GM10266 (cell line): ENCODE results near the gene MEIS1.

Source experiments
- DNase-seq: peaks from one replicate; pipeline ENCODE4 v3.0.0; 2012; ENCODE audit errors: extremely low spot score
- TF ChIP-seq, protein P1 (sequence below): IDR thresholded peaks from 2 replicates; pipeline ENCODE4 v1.5.1; 2012; ENCODE audit warnings: mild to moderate bottlenecking, low read depth; ENCODE audit not compliant: control insufficient read depth, insufficient read depth; ENCODE audit errors: missing control alignments

Gene MEIS1

DNA sequence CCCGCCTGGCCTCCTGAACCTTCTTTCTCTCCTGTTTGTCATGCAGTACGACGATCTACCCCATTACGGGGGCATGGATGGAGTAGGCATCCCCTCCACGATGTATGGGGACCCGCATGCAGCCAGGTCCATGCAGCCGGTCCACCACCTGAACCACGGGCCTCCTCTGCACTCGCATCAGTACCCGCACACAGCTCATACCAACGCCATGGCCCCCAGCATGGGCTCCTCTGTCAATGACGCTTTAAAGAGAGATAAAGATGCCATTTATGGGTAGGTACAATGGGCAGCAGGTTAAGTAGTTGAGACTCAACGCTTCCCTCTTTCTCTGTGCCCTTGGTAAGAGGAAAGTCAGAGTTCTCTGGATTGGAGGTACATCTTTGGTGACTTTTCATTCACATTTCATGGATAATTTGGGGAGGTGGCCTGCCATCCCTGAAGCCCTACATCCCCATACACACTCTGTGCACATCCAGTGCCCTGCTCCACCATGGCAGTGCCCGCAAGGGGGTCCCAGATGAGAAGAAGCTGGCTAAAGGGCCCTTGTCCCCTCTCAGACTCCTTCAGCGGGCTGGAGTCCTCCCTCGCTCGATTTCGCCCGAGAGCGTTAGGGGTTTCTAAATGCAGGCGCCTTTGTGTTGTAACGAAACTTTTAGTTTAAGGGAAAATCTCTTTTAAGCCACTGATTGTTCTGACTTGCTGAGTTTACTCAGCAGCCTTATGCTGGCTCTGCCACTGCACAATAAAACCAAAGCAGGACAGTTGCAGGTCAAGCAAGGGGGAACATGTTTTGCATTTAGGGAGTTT lies 3.0 kb downstream of the MEIS1 start:
- TF ChIP-seq, protein P1, sequence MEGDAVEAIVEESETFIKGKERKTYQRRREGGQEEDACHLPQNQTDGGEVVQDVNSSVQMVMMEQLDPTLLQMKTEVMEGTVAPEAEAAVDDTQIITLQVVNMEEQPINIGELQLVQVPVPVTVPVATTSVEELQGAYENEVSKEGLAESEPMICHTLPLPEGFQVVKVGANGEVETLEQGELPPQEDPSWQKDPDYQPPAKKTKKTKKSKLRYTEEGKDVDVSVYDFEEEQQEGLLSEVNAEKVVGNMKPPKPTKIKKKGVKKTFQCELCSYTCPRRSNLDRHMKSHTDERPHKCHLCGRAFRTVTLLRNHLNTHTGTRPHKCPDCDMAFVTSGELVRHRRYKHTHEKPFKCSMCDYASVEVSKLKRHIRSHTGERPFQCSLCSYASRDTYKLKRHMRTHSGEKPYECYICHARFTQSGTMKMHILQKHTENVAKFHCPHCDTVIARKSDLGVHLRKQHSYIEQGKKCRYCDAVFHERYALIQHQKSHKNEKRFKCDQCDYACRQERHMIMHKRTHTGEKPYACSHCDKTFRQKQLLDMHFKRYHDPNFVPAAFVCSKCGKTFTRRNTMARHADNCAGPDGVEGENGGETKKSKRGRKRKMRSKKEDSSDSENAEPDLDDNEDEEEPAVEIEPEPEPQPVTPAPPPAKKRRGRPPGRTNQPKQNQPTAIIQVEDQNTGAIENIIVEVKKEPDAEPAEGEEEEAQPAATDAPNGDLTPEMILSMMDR, result no peak
- DNase-seq, result no peak

DNA sequence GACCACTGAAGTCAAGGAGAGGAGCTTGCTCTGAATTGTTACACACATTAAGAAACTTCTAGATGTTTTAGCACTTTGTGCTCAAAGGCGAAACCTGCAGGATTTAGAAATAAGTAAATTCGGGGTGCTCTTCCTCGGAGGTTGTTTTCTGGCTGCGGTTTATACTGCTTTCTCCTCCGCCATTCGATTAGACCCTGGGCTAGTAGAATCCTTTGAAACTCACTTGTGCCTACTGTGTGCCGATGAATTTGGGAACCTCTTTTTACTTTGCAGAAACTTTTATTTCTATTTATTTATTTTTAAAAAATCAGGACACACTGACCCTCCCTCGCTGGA lies 3.5 kb downstream of the MEIS1 start:
- TF ChIP-seq, protein P1, result no peak
- no peak for DNase-seq

DNA sequence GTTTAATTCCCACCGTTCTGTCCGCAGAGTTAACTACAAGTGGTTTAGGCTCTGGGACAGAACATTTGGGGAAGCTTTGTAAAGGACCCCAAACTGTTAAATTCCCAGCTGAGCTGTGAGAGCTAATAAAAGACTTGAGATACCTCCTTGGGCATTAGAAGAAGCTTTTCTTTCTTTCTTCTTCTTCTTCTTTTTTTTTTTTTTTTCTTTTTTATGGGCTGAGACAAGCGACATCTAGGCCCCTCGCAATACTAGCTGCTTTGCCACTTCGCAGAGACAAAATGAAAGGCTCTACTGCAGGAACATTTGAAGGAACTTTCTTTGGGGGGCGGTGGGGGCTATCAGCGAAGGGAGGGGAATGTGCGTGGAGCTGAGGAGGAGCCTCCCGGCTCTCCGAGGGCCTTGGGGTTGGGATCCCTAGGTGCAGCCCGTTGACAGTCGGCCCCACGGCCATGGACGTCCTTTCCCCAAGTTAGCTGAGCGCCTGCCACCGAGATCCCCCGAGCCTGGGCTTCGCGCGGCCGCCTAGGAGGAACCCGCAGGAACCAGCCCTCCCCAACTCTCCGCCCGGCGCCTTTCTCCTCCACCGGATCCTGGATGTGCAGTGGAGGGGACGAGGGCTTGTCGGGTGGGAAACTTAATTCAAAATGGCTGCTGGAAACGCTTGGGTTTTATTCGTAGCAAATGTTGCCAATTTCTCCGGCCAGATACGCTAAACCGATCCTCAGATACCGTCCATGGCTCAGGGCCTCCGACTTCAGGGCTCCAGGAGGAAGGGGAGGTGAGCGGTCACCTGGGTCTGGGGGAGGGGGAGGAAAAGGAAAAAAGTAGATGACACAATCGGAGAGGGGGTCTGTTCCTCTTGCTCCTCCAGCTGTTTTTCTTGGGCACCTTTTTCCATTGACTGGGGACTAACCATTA lies 4.2 kb downstream of the MEIS1 start:
- TF ChIP-seq, protein P1, result no peak
- no peak for DNase-seq

DNA sequence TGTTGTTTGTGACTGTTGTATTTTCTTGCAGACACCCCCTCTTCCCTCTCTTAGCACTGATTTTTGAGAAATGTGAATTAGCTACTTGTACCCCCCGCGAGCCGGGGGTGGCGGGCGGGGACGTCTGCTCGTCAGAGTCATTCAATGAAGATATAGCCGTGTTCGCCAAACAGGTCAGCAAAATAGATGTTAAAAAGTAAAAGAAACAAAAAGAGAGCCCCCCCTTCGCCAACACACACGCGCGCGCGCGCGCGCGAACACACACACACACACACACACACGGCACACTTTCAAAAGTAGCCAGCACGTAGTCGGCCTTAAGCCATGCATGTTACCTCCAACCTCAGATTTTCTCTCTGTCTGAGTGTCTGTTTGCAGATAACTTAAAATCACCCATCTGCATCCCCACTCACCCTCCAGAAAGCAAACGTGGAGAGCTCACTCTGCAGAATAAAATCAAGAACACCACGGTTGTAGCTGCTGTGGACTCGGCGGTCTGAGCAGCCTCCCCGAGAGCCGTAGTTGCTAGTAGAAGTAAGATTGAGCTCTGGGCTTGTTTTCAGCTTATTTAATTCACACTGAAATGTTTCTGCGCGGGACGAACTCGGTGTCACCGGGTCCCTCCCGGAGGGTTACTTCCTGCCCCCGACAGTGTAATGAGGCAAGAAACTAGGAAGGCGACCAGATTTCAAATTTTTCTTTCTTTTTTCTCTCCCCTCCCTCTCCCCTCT lies 5.1 kb downstream of the MEIS1 start:
- TF ChIP-seq, protein P1, result no peak
- DNase-seq, result no peak

DNA sequence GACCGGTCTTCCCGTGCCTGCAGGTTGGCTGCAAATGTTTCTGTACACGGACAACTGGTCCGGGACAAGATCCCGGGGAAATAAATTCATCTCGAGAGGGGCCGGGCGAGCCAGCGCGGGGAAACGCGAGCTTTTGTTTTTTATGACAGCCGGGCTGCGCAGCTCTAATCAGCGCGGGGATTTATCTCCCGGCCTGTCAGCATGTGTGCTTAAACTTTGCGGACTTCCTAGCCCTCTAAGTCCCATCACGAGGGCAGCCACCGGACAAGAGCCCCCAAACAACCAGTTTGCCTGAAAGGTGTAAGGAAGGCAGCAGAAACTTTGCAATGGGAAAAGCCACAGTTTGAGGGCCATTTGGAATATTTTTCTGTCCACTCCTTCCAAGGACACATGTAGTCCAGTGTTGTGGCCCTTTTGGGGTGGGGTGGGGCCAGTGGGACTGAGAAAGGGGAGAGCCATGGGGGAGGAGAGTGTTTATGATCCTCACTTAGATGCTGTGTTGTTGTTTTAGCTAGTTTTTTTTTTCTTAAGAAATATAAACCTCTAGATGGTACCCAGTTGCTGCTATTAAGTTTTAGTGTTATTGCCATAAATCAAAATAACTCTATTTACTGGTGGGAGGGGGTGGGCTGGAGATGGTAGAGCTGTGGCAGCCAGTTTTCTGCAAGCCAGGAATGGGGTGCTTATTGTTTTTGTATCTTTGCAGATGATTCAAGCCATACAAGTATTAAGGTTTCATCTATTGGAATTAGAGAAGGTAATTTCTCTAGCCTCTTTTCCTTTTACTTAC lies 6.0 kb downstream of the MEIS1 start:
- no peak for DNase-seq
- TF ChIP-seq, protein P1, result no peak

DNA sequence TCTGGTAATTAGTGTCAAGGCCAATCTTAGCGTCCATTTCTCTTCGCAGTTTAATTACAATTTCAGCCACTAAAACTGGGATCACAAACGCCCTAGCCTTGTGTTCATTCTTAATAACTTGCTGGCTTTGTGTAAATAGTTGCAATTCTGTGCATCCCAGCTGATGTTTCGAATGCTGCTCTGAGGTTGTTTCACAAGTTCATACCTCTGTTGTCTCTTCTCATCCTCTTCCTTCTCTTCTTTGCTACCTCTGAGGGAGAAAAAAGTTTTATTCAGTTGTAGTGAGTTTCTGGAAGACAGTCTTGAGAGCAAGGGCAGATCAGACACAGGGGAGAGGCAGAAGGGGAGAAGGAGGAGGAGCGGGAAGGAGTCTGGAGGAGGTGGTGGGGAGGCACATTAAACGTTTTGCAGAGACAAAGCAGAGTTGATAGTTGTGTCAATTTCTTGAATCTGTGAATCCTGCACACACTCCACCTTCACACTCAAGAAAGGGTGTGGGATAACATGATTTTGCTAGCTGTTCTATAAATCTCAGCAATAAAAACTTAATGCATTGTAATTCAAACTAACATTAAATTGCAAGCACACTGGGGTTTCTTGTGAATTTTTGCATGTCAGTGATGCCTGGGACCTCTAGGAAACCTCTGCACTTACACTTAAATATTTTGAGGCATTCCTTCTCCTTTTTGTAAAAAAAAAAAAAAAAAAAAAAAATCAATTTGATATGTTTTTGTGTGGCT lies 6.8 kb downstream of the MEIS1 start:
- DNase-seq, result no peak
- TF ChIP-seq, protein P1, result no peak
